Stimulated activated CD4-positive, alpha-beta T cell treated with anti-CD3 and anti-CD28 coated beads, Interleukin-1b, Interleukin-23, amount 100 ng/mL, for 4 hours (primary cell): Measurements from ENCODE around the gene FANCB.

Experiments
- DNase-seq, 2 donors: peaks; one replicate each; pipeline ENCODE4 v3.0.0-alpha.2; 2020; ENCODE audit warnings: low read depth in 2 of 2

FANCB gene

GRCh38 chrX:14872851-14873675 is at the start of gene FANCB, which contains the start of gene MOSPD2:
Gene FANCB (minus strand): TSS chrX:14873069. CDS start chrX:14865510, 7,559 bp downstream.
Gene MOSPD2 (plus strand): TSS chrX:14873421. CDS start chrX:14873529, 108 bp downstream.
- peak; percentile 85 to 87 for DNase-seq

DNA sequence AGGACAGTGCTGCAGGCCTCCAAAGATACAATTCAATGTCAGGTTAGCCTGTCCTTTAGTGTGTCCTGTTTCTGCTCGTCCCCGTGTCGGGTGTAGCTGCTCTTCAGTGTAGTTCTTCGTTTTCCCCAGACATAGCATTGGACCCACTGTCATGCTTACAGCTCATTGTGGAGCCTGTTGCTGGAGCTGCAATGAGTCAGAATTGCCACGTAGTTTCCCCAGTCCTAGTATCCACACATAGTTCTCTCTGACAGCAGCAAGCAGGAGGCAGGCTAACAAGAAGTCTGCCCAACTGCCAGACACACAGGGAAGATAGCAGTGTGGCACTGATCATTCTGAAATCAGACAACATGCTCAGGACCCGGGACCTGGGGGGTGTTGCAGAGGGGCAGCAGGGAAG is 49.6 kb upstream of the FANCB start:
- DNase-seq, result no peak

DNA sequence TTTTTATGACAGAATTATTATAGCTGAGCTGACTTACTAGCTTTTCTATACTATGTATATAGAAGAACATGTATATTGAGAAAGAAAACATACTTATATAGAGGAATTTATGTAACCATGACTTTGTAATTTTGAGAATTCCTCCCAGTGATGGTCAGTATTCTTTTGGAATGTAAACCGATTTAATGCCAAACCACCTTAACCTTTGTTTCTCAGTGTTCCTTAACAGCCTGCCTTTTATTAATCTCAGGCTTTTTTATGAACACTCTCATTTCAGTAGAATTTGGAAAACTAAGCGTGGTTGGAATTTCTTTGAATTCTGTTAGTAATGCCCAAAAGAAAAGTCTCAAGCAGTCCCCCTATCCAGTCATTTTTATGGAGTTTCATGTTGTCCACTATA is 47.3 kb upstream of the FANCB start:
- no peak for DNase-seq

- no peak for DNase-seq
These were observed 46.5 kb upstream of the FANCB start for GRCh38 chrX:14919407-14919806.

DNA sequence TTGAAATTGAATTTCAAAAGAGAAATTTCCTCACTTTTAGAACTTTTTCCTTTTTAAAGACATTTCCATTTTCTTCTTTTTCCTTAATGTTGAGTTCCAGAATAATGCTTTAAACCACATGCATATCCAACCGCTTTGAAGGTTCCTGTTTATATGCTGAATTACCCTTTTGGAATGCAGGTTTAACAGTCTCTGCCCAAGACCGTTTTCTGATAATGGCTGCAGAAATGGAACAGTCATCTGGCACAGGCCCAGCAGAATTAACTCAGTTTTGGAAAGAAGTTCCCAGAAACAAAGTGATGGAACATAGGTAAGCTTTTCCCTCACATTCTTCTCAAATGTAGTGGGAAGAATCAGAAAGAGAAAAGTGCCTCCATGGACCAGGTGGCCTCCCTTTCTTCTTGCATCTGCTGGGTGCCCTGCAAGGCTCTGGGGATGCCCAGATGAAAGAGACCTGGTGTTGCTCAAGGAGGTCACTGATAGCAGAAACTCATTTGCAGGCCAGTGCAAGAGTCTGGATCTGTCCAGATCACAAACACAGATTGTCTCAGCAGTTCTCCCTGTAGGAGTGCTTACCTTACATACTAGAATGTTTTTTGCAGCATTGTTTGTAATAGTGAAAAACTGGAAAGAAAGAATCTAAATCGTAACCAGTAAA is 43.3 kb upstream of the FANCB start:
- no peak for DNase-seq

- DNase-seq, result no peak
These were observed 42.7 kb upstream of the FANCB start for GRCh38 chrX:14915596-14915995.

DNA sequence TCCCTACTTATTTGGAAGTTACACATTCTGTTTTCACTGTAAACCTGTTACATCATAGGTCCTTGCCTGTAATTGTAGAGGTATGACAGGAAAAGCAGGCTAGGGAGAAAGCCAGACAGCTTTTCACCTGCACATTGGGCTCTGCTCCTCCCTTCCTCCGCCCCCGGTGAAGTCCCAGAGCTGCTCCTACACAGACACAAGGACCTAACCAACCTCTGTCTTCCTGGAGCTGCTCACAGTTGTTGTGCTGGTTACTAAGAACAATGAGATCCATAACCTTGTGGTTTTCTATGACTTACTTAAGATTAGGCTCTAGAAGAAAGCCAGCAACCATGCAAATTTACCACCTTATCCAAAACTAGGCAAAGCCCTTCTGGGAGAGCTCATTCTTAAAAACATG is 40.4 kb upstream of the FANCB start:
- no peak for DNase-seq

- DNase-seq, result no peak
These were observed 31.0 kb upstream of the FANCB start for GRCh38 chrX:14903891-14904290.

DNA sequence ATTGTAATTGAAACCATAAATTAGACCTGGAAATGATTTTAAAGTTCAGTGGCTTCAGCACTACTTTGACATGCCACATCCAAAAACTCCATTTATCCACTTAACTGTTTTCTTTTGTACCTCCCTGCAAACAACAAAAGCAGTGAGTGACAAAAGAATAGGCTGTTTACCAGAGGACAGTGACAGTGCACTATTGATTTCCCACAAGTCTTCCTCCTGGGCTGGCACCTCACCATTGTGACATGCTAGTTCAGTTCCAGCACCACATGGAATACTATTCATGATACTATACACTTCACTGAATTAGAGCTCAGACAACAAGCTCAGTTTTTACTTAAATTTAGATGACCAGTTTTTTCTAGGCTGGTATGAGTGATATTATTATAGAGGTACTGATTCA is 29.7 kb upstream of the FANCB start:
- DNase-seq, result no peak

DNA sequence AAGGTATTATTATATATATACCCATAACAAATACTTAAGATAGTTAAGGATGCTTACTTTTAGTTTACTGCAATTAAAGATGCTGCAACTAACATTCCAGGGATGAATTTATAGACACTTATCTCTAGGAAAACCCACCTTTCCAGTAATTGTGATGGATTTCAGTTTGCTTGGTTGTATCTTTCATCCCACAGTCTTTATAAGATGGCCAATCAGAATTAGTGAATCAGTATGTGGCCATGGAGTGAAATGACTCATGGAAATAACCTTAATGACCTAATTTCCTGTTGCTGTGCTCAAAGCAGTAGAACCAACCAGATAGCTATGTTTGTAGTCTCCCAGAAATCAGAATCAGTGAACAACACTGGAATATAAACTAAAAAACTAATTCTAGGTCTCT is 26.7 kb upstream of the FANCB start:
- no peak for DNase-seq

GRCh38 chrX:14897042-14897441 is 24.2 kb upstream of the FANCB start:
- no peak for DNase-seq

- DNase-seq, result no peak
These were observed 23.4 kb upstream of the FANCB start for GRCh38 chrX:14896273-14896672.

DNA sequence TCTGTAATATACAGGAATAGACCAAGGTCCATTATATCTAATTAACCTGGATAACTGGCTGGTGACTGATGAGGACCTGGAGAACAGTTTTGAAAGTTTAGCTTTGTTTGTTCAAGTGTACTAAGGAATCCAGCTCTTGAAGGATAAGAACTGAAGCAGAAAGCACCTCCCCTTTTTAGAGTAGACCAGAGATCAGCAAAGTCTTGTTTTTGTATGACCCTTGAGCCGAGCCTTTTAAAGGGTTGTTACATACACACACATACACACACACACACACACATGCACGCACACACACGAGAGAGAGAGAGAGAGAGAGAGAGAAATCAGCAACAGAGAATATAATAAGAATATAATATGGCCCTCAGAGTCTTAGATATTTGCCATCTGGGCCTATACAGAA is 13.4 kb upstream of the FANCB start:
- DNase-seq, result no peak

DNA sequence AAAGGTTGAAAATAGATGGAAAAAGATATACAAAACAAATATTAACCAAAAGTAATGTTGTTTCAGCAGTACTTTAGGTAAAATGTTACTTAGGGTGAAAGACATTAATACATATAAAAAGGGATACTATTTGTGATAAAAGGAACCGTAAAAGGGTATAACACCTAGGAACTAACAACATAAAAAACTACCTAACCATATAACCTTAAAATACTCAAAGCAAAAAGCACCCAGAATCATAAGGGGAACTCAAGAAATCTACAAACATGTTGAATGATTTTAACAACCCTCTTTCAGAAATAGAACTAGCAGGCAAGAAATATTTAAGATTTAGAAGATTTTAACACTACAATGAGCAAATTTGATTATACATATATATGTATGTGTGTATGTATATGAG is 11.8 kb upstream of the FANCB start:
- DNase-seq, result no peak

DNA sequence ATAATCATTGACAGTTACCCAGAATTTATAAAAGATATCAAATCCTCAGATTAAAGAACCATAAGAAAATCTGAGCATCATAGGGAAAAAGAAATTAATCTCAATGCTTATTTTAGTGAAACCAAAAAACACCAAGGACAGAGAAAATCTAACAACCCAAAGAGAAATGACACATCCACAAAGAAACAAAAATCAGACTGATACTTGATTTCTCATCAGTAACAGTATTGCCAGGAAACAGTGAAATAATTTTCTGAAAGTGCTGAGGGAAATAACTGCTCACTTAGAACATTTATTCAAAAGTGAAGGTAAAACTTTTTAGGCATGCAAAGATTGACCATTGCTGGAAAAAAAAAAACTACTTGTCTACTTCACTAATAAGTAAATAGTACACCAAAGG is 11.0 kb upstream of the FANCB start:
- DNase-seq, result no peak

- DNase-seq, result no peak
These were observed 2.8 kb upstream of the FANCB start for GRCh38 chrX:14875624-14876023.

GRCh38 chrX:14873676-14874049 is 794 bp upstream of the FANCB start:
- no peak for DNase-seq

- DNase-seq, result no peak
These were observed 514 bp downstream of the FANCB start for GRCh38 chrX:14872355-14872754.

DNA sequence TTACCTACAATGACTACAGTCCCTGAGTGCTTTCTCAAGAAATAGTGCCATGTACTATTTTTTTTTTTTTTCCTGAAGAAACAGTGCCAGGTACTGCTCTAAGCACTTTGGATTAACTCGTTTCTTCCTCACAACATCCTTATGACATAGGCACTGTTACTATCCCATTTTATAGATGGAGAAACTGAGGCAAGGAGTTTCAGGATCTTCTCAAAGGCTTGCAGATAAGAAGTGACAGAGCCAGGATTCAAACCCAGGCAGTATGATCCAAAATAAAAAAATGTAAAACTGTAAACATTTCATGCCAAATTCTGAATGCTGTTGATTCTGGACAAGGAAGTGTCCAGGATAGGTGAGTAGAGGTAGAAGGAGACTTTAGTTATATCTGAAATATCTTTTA is 1.1 kb downstream of the FANCB start:
- DNase-seq, result no peak

DNA sequence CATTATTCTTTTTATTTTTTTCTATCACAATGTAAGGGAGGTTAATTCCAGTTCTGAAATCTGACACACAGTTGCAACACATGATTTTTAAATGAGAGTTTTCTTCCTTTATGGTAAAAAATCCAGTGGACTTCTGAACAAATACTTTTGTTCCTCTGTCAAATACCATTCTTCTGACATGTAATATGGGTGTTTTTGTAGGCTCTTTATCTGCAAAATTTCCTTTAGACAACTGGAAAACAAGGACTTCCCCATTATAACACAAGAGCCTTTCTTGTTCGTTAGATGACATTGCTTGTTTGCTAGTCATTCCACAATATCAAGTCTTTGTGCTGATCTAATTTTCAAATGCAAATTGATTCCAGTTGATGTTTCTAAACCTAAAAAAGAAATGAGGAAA is 7.7 kb downstream of the FANCB start:
- DNase-seq, result no peak

- no peak for DNase-seq
These were observed 8.2 kb downstream of the FANCB start for GRCh38 chrX:14864631-14865030.

GRCh38 chrX:14851526-14851925 is 21.3 kb downstream of the FANCB start:
- DNase-seq, result no peak

GRCh38 chrX:14843666-14844065 is 29.2 kb downstream of the FANCB start:
- no peak for DNase-seq
